Left ventricle myocardium inferior (tissue), 1 donor: ENCODE results near the gene UBXN1. TPM values are rescaled to one million over a fixed set of nuclear protein-coding genes. Genes with fewer than 3 reads are reported as not detected.

Source experiments
- DNase-seq: peaks from one replicate; pipeline ENCODE4 v3.0.0-alpha.2; 2020
- H3K27ac ChIP-seq: fragments of 200-600 bp; replicated peaks from 2 replicates; pipeline ENCODE4 v1.8.0; 2021
- H3K27me3 ChIP-seq: fragments of 200-600 bp; 2 replicates; pipeline ENCODE4 v1.8.0; 2021; ENCODE audit warnings: low read depth
- H3K36me3 ChIP-seq: fragments of 200-600 bp; 2 replicates; pipeline ENCODE4 v1.8.0; 2021
- H3K4me1 ChIP-seq: fragments of 200-600 bp; 2 replicates; pipeline ENCODE4 v1.8.0; 2021
- H3K4me3 ChIP-seq: fragments of 200-600 bp; 2 replicates; pipeline ENCODE4 v1.8.0; 2021; ENCODE audit warnings: mild to moderate bottlenecking, moderate library complexity
- H3K9me3 ChIP-seq: fragments of 200-600 bp; replicated peaks from 2 replicates; pipeline ENCODE4 v1.8.0; 2021
- intact Hi-C: fragments of 100-400 bp; cut with micrococcal nuclease; formaldehyde crosslinking; loops from one replicate; pipeline ENCODE4 v1.11.0; 2022
- total RNA-seq: library from RNA; stranded (reverse); fragmentation: NEBNext Ultra II Directional; extraction: Animal tissue kit (Norgen Biotek cat#: 25700); gene quantifications from one replicate; pipeline ENCODE4 v1.2.1, GENCODE V29; 2021
- TF ChIP-seq, protein P1 (sequence below): fragments of 200-600 bp; IDR thresholded peaks from 2 replicates; pipeline ENCODE4 v1.8.0; 2021; ENCODE audit warnings: antibody characterized with exemption, mild to moderate bottlenecking, borderline replicate concordance
- donor health status: DM: no; HTN: yes; CAD: no; lungs with severe emphysema.

Gene UBXN1
- total RNA-seq, 1 donor from 2014 or later = 82.3 TPM

GRCh38 chr11:62671236-62671607, 7.7 kb downstream of the UBXN1 start:
- intact Hi-C loops = no loop called here
- TF ChIP-seq, protein P1, sequence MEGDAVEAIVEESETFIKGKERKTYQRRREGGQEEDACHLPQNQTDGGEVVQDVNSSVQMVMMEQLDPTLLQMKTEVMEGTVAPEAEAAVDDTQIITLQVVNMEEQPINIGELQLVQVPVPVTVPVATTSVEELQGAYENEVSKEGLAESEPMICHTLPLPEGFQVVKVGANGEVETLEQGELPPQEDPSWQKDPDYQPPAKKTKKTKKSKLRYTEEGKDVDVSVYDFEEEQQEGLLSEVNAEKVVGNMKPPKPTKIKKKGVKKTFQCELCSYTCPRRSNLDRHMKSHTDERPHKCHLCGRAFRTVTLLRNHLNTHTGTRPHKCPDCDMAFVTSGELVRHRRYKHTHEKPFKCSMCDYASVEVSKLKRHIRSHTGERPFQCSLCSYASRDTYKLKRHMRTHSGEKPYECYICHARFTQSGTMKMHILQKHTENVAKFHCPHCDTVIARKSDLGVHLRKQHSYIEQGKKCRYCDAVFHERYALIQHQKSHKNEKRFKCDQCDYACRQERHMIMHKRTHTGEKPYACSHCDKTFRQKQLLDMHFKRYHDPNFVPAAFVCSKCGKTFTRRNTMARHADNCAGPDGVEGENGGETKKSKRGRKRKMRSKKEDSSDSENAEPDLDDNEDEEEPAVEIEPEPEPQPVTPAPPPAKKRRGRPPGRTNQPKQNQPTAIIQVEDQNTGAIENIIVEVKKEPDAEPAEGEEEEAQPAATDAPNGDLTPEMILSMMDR = no peak
- H3K36me3 ChIP-seq = peaks cover 36% of the 10 kb centered on the region

GRCh38 chr11:62669420-62670161, 9.3 kb downstream of the UBXN1 start:
- DNase-seq = no peak
- H3K27ac ChIP-seq = peak overlapping the region; percentile 91
- no peak overlapping the region for H3K4me3 ChIP-seq
- H3K27me3 ChIP-seq = no peaks in the 10 kb centered on the region
- peaks cover 19% of the 10 kb centered on the region for H3K36me3 ChIP-seq
- intact Hi-C loops = no loop called here
- TF ChIP-seq, protein P1 = no peak
- no peaks in the 10 kb centered on the region for H3K9me3 ChIP-seq
- H3K4me1 ChIP-seq = peaks cover 84% of the 10 kb centered on the region

More at GRCh38 chr11:62671236-62671607, 7.7 kb downstream of the UBXN1 start:
- Histone ChIP-seq H3K9me3 (no peaks in the 10 kb centered on the region), H3K4me1 (peaks cover 72% of the 10 kb centered on the region), H3K27ac (peak overlapping the region; percentile 91), H3K4me3 (peak overlapping the region; percentile 81), H3K27me3 (no peaks in the 10 kb centered on the region)
- no peak for DNase-seq

GRCh38 chr11:62667460-62667859, 11.4 kb downstream of the UBXN1 start:
- no peak for DNase-seq
- H3K27ac ChIP-seq = no peak overlapping the region
- H3K27me3 ChIP-seq = no peaks in the 10 kb centered on the region
- no peak overlapping the region for H3K4me3 ChIP-seq
- H3K4me1 ChIP-seq = peaks cover 80% of the 10 kb centered on the region
- no peaks in the 10 kb centered on the region for H3K9me3 ChIP-seq
- intact Hi-C loops = no loop called here
- peaks cover 14% of the 10 kb centered on the region for H3K36me3 ChIP-seq
- TF ChIP-seq, protein P1 = no peak

DNA sequence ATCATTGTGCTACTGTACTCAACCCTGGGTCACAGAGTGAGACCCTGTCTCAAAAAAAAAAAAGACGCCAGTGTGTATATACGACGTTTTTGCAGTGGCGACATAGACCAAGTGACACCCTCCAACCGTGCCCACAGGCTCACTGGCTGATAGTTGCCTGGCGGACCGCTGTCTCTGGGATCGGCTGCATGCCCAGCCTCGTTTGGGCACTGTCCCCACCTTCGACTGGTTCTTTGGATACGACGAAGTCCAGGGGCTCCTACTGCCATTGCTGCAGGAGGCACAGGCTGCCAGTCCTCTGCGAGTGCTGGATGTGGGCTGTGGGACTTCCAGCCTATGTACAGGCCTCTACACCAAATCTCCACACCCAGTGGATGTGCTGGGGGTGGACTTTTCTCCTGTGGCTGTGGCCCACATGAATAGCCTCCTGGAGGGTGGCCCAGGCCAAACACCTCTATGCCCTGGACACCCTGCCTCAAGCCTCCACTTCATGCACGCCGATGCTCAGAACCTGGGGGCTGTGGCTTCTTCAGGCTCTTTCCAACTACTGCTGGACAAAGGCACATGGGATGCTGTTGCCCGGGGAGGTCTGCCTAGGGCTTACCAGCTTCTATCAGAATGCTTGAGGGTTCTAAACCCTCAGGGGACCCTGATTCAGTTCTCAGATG, 12.5 kb downstream of the UBXN1 start:
- Histone ChIP-seq H3K27ac (peak overlapping the region; percentile 95), H3K27me3 (no peaks in the 10 kb centered on the region), H3K4me3 (peak overlapping the region; percentile 93), H3K9me3 (no peaks in the 10 kb centered on the region), H3K36me3 (peaks cover 21% of the 10 kb centered on the region), H3K4me1 (peaks cover 70% of the 10 kb centered on the region)
- intact Hi-C loops = no loop called here
- no peak for DNase-seq
- TF ChIP-seq, protein P1 = no peak

- TF ChIP-seq, protein P1 = no peak
- Histone ChIP-seq H3K4me1 (peaks cover 64% of the 10 kb centered on the region), H3K4me3 (peak overlapping the region; percentile 93), H3K27me3 (no peaks in the 10 kb centered on the region), H3K36me3 (peaks cover 21% of the 10 kb centered on the region), H3K27ac (peak overlapping the region; percentile 95), H3K9me3 (no peaks in the 10 kb centered on the region)
- intact Hi-C loops = no loop called here
- no peak for DNase-seq
Observed at GRCh38 chr11:62665599-62666258, 13.1 kb downstream of the UBXN1 start.
